ENCODE results near the gene ZNF83. TPM values are rescaled to one million over a fixed set of nuclear protein-coding genes. Genes with fewer than 3 reads are reported as not detected.
A peak's percentile ranks its signal among the peaks of the same experiment; 100 is the strongest.

The ZNF83 gene
- total RNA-seq, 1 donor from 2014 or later, result 24.1 TPM

DNA sequence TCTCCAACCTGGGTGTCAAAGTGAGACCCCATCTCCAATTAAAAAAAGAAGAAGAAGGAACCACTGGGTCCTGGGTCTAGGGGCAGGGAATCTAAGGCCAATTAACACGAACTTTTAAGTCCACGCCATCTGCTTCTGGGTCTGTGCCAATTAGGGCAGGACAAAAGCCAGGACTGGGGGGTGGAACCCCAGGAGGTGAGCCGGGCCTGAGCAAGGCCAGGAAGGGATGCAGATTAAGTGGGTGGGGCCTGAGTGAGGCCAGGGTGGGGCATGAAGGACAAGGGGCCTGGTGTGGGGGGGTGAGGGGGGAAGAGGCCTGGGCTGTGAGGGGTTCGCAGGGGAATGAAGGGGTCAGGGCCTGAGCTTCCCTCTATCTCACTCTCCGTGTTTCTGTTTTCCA lies 26.3 kb upstream of the ZNF83 start:
- Mint-ChIP-seq H3K36me3 (ENCODE audit: low read depth) (peaks cover 87% of the 10 kb centered on the region), H3K4me1 (ENCODE audit: low read depth) (peaks cover 2% of the 10 kb centered on the region), H3K27ac (no peak overlapping the region), H3K4me3 (ENCODE audit: low read depth) (no peak overlapping the region), H3K9me3 (peaks cover 69% of the 10 kb centered on the region), H3K27me3 (ENCODE audit: low read depth) (no peaks in the 10 kb centered on the region)
- DNase-seq (ENCODE audit: low spot score), result no peak
- intact Hi-C loops (cut with micrococcal nuclease), result no loop called here

DNA sequence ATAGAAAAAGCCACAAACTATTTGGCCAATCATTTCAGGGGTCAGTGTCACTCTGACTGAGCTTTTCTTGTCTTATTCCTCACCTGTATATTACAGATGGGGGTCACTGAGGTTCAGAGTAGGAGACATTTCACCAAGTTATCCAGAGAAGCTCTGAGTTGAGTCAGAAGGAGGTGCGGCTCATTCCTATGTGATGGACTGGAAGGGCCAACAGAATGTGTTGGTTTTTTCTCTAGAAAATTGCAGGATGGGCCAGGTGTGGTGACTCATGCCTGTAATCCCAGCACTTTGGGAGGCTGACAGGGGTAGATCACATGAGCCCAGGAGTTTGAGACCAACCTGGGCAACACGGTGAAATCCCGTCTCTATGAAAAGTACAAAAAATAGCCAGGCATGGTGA lies 24.5 kb upstream of the ZNF83 start:
- H3K27ac Mint-ChIP-seq, result no peak overlapping the region
- H3K4me1 Mint-ChIP-seq (ENCODE audit: low read depth), result peaks cover 2% of the 10 kb centered on the region
- intact Hi-C loops (cut with micrococcal nuclease), result no loop called here
- peaks cover 90% of the 10 kb centered on the region for H3K36me3 Mint-ChIP-seq (ENCODE audit: low read depth)
- peaks cover 72% of the 10 kb centered on the region for H3K9me3 Mint-ChIP-seq
- DNase-seq (ENCODE audit: low spot score), result no peak
- no peaks in the 10 kb centered on the region for H3K27me3 Mint-ChIP-seq (ENCODE audit: low read depth)
- H3K4me3 Mint-ChIP-seq (ENCODE audit: low read depth), result no peak overlapping the region

DNA sequence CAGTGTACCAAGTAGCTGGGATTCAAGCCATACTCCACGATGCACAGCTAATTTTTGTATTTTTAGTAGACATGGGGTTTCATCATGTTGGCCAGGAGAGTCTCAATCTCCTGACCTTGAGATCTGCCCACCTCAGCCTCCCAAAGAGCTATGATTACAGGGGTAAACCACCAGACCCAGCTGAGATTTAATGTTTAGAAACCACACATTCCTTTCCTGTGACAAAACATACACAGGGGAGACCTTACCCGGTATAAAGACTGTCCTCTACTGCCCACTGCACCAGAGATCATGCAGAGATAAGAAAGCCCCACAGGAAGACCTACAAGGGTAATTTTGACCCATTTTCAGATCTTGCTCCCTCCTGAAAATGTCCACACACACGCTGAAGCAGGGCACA lies 22.8 kb upstream of the ZNF83 start:
- Mint-ChIP-seq H3K9me3 (peaks cover 68% of the 10 kb centered on the region), H3K4me1 (ENCODE audit: low read depth) (peaks cover 2% of the 10 kb centered on the region), H3K27me3 (ENCODE audit: low read depth) (no peaks in the 10 kb centered on the region), H3K27ac (no peak overlapping the region), H3K4me3 (ENCODE audit: low read depth) (no peak overlapping the region), H3K36me3 (ENCODE audit: low read depth) (peaks cover 88% of the 10 kb centered on the region)
- no peak for DNase-seq (ENCODE audit: low spot score)
- intact Hi-C loops (cut with micrococcal nuclease), result no loop called here

DNA sequence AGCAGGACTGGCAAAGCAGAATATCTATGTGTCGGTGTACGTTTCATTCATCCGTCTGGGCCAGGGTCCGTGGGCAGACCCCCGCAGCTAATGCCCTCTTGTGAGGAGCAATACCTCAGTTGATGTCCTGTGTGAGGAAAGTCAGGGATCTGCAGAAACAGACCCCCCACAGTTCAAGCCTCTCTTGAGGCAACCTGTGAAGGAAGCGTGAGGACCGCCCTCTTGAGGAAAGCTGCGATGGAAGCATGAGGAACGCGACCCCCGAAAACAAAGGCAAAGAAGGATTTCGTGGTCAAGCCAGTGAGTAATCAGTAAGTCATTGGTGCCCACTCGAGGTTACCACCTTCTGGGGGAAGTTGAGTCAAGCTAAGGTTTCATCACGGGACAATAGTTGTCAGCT lies 20.9 kb upstream of the ZNF83 start:
- no peak for DNase-seq (ENCODE audit: low spot score)
- Mint-ChIP-seq H3K36me3 (ENCODE audit: low read depth) (peaks cover 92% of the 10 kb centered on the region), H3K9me3 (peaks cover 74% of the 10 kb centered on the region), H3K27me3 (ENCODE audit: low read depth) (no peaks in the 10 kb centered on the region), H3K4me3 (ENCODE audit: low read depth) (no peak overlapping the region), H3K27ac (no peak overlapping the region), H3K4me1 (ENCODE audit: low read depth) (peaks cover 2% of the 10 kb centered on the region)
- intact Hi-C loops (cut with micrococcal nuclease), result no loop called here

DNA sequence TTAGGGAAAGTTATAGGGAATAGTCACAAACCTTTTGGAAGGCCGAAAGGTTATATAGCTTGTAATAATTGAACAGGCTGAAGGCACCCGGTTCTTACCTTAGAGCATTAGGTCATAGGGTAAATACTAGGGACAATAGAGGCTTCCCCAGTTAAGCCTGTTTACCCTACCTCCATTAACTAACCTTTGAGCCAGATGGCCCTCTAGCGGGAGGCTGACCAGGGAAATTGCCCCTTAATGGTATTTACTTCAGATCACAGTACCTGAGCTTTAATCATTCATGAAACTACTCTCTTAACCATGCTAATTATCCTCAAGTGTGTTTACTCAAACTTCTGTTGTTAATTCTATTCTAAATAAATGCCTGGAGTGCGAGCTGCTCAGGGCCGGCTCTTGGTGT lies 20.4 kb upstream of the ZNF83 start:
- Mint-ChIP-seq H3K27ac (no peak overlapping the region), H3K4me1 (ENCODE audit: low read depth) (peaks cover 2% of the 10 kb centered on the region), H3K27me3 (ENCODE audit: low read depth) (no peaks in the 10 kb centered on the region), H3K4me3 (ENCODE audit: low read depth) (no peak overlapping the region), H3K9me3 (peaks cover 78% of the 10 kb centered on the region), H3K36me3 (ENCODE audit: low read depth) (peaks cover 96% of the 10 kb centered on the region)
- DNase-seq (ENCODE audit: low spot score), result no peak
- intact Hi-C loops (cut with micrococcal nuclease), result no loop called here

DNA sequence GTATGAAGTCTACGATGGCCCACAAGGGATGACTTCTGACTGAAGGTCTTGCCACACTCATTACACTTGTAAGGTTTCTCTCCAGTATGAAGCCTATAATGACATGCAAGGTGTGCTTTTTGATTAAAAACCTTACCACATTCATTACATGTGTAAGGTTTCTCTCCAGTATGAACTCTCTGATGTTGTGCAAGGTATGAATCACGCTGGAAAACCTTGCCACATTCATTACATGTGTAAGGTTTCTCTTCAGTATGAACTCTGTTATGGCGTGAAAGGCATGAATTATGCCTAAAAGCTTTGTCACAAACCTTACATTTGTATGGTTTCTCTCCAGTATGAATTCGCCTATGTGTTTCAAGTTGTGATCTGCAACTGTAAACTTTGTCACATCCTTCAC lies 15.0 kb upstream of the ZNF83 start:
- Mint-ChIP-seq H3K27me3 (ENCODE audit: low read depth) (no peaks in the 10 kb centered on the region), H3K4me3 (ENCODE audit: low read depth) (no peak overlapping the region), H3K4me1 (ENCODE audit: low read depth) (no peaks in the 10 kb centered on the region), H3K9me3 (peaks cover 80% of the 10 kb centered on the region), H3K36me3 (ENCODE audit: low read depth) (peaks cover 88% of the 10 kb centered on the region), H3K27ac (no peak overlapping the region)
- intact Hi-C loops (cut with micrococcal nuclease), result no loop called here
- DNase-seq (ENCODE audit: low spot score), result no peak

DNA sequence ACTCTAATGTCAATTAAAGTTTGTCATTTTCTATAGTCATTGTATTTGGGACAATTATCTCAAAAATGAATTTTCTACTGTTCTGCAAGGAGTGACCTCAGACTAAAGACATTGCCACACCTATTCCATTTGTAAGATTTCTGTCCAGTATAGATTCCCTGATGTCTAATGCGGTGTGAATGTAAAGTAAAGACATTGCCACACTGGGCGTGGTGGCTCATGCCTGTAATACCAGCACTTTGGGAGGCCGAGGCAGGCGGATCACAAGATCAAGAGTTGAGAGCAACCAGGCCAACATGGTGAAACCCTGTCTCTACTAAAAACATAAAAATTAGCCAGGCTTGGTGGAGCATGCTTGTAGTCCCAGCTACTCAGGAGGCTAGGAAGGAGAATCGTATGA lies 13.8 kb upstream of the ZNF83 start:
- Mint-ChIP-seq H3K4me3 (ENCODE audit: low read depth) (no peak overlapping the region), H3K36me3 (ENCODE audit: low read depth) (peaks cover 88% of the 10 kb centered on the region), H3K27me3 (ENCODE audit: low read depth) (no peaks in the 10 kb centered on the region), H3K27ac (no peak overlapping the region), H3K9me3 (peaks cover 84% of the 10 kb centered on the region), H3K4me1 (ENCODE audit: low read depth) (no peaks in the 10 kb centered on the region)
- intact Hi-C loops (cut with micrococcal nuclease), result no loop called here
- no peak for DNase-seq (ENCODE audit: low spot score)

DNA sequence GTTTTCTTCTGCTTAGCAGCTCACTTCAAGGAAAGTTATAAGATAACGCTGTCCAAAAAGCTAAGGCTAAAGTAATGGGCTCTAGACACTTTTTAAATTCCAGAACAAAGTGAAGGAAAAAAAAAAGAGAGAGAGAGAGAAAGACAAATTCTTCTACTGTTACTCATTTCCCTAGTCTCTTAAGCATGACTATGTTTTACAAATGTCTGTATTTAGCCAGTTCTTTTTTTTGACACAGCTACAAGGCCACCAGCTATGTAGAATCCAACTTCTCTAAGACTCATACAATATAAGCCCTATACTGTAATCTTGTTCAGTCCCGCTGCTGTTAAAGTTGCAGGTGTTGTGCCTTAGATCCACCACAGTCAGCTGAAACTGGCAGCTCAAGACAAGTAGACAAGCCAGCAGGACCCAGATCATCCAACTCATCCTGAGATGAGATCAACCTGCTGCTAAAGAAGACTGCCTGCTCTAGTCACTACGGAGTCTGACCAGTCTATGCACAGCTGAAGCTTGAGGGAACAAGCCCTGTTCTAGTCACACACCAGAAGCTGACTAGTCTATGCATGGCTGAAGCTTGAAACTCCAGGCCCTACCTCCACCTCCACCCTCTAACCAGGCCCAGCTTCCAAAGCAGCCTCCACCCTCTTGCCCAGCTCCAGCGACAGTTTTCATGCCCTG lies 10.3 kb upstream of the ZNF83 start:
- Mint-ChIP-seq H3K27me3 (ENCODE audit: low read depth) (no peaks in the 10 kb centered on the region), H3K9me3 (peaks cover 81% of the 10 kb centered on the region), H3K36me3 (ENCODE audit: low read depth) (peaks cover 72% of the 10 kb centered on the region), H3K27ac (no peak overlapping the region), H3K4me3 (ENCODE audit: low read depth) (no peak overlapping the region), H3K4me1 (ENCODE audit: low read depth) (no peaks in the 10 kb centered on the region)
- DNase-seq (ENCODE audit: low spot score), result no peak
- intact Hi-C loops (cut with micrococcal nuclease), result no loop called here

DNA sequence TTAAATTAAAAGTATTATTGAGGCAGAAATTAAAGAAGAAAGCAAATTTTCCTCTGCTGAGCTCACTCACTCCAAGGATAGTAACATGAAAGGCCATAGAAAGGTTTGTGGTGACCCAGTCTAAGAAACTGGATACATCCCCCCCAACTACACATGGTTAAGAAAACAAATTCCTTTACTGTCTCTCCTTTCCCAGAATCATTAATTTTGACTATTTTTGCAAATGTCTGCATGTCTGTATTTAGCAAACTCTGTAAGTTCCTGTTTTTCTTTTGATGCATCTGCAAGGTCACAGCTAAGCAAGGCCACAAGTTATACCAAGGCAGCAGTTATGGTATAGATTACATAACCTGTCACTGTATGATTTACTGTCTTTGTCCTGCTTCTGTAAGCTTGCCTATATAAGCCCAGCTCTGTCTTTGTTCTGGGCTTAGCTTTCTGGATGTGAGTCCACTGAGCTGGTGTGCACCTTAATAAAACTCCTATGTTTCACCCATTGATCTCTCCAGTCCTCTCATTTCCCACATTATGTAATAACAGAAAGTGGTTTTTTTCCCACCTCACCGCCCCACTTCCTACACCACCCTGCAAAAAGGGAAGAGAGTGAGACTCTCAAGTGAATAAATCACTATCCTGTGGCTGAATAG lies 8.5 kb upstream of the ZNF83 start:
- Mint-ChIP-seq H3K27ac (no peak overlapping the region), H3K4me1 (ENCODE audit: low read depth) (no peaks in the 10 kb centered on the region), H3K36me3 (ENCODE audit: low read depth) (peaks cover 62% of the 10 kb centered on the region), H3K27me3 (ENCODE audit: low read depth) (no peaks in the 10 kb centered on the region), H3K9me3 (peaks cover 71% of the 10 kb centered on the region), H3K4me3 (ENCODE audit: low read depth) (no peak overlapping the region)
- no peak for DNase-seq (ENCODE audit: low spot score)
- intact Hi-C loops (cut with micrococcal nuclease), result no loop called here

DNA sequence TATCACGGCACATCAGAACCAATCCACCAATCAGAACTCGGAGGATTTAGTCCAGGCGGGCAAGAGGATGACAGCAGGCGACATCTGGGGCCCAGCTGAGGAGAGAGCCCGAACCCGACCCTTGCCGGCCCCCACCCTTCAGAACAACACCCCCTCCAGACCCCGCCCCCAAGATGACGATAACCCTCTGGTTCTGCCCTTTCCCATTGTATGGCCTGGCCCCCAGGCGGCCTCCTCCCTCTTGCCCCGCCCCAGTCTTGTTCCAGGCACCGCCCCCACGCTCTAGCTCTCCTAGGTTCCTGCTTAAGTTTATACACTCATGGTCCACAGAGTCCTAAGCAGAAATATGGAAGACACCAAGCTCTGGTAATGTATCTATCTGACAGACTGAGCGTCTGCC lies 2.8 kb upstream of the ZNF83 start:
- Mint-ChIP-seq H3K36me3 (ENCODE audit: low read depth) (peaks cover 48% of the 10 kb centered on the region), H3K27ac (no peak overlapping the region), H3K27me3 (ENCODE audit: low read depth) (no peaks in the 10 kb centered on the region), H3K4me1 (ENCODE audit: low read depth) (peaks cover 13% of the 10 kb centered on the region), H3K9me3 (peaks cover 48% of the 10 kb centered on the region), H3K4me3 (ENCODE audit: low read depth) (no peak overlapping the region)
- intact Hi-C loops (cut with micrococcal nuclease), result no loop called here
- DNase-seq (ENCODE audit: low spot score), result no peak

DNA sequence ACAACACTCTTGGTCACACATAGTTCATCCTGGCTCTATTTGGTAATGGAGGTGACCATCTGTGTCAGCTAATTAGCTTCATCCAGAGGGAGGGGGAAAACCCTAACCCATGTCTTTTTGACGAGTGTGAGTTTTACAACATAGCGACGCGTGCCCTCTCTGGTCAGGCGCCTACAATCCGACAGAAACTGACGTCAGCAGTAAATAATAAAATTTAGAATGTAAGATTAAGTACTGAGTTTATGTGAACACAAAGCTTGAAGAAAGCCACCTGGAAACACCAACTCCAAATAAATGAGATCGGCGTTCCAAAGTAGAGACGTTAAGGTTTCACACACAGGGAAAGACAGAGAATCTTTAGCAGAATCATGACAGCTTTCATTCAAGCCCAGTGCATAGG lies 1.8 kb upstream of the ZNF83 start:
- H3K4me3 Mint-ChIP-seq (ENCODE audit: low read depth), result peak overlapping the region; percentile 66
- no peak overlapping the region for H3K27ac Mint-ChIP-seq
- peaks cover 13% of the 10 kb centered on the region for H3K4me1 Mint-ChIP-seq (ENCODE audit: low read depth)
- H3K9me3 Mint-ChIP-seq, result peaks cover 43% of the 10 kb centered on the region
- H3K36me3 Mint-ChIP-seq (ENCODE audit: low read depth), result peaks cover 53% of the 10 kb centered on the region
- no peaks in the 10 kb centered on the region for H3K27me3 Mint-ChIP-seq (ENCODE audit: low read depth)
- intact Hi-C loops (cut with micrococcal nuclease), result loop anchor here (2.0 to 10.0 kb wide), 4 partner anchors 39 to 325 kb away; partner anchors contain the start of genes ZNF528 and ZNF816
- no peak for DNase-seq (ENCODE audit: low spot score)

DNA sequence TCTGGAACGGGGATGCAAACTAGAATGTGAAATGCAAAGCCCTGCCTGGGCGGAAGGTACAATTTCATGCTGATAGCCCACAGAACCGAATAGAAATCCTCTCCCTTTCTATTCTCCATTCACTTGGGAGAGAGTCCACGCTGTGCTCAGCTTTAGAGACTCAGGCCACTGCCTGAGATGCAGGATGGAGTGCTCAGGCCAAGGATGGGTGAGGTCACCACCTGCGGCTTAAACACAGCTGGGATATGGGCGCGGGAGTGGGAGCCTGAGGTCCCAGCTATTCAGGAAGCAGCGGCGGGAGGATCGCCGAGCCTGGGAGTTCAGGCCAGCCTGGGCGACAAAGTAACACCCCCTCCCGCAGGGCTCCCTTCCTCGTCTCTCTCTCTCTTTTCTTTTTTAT lies 446 bp upstream of the ZNF83 start:
- Mint-ChIP-seq H3K4me1 (ENCODE audit: low read depth) (peaks cover 13% of the 10 kb centered on the region), H3K9me3 (peaks cover 37% of the 10 kb centered on the region), H3K27me3 (ENCODE audit: low read depth) (no peaks in the 10 kb centered on the region), H3K36me3 (ENCODE audit: low read depth) (peaks cover 52% of the 10 kb centered on the region), H3K27ac (no peak overlapping the region), H3K4me3 (ENCODE audit: low read depth) (peak overlapping the region; percentile 89)
- intact Hi-C loops (cut with micrococcal nuclease), result loop anchor here (1.0 to 10.0 kb wide), 6 partner anchors 38 to 341 kb away; partner anchors contain the start of genes ZNF480, ZNF528, ZNF808 and ZNF816
- no peak for DNase-seq (ENCODE audit: low spot score)

DNA sequence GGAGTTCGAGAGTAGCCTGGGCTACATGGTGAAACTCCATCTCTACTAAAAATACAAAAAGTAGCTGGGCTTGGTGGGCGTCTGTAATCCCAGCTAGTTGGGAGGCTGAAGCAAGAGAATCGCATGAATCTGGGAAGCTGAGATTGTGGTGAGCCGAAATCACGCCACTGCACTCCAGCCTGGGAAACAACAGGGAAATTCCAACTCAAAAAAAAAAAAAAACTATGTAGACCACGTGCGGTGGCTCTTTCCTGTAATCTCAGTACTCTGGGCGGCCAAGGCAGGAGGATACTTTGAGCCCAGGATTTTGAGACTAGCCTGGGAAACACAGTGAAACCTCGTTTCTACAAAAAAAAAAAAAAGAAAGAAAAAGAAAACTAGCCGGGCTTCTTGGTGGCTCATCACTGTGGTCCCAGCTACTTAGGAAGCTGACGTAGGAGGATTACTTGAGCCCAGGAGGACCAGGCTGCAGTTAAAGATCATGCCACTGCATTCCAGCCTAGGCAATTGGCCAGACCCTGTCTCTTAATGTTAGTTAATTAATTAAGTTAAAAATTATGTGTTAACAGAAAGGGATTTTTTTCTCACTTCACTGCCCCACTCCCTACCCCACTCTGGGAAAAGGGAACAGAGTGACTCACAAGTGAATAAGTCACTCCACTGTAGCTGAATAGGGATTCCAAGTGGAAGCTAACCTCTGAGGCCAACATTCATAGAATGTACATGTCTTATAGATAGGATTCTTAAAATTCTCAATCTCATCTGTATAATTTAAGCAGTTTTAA lies 2.2 kb downstream of the ZNF83 start:
- H3K27me3 Mint-ChIP-seq (ENCODE audit: low read depth), result no peaks in the 10 kb centered on the region
- H3K9me3 Mint-ChIP-seq, result peaks cover 46% of the 10 kb centered on the region
- intact Hi-C loops (cut with micrococcal nuclease), result loop anchor here (5.0 to 10.0 kb wide), 2 partner anchors 239 to 329 kb away; partner anchors contain the start of genes ZNF528 and ZNF816
- H3K27ac Mint-ChIP-seq, result no peak overlapping the region
- no peak for DNase-seq (ENCODE audit: low spot score)
- peak overlapping the region; percentile 42 for H3K4me3 Mint-ChIP-seq (ENCODE audit: low read depth)
- H3K36me3 Mint-ChIP-seq (ENCODE audit: low read depth), result peaks cover 38% of the 10 kb centered on the region
- H3K4me1 Mint-ChIP-seq (ENCODE audit: low read depth), result peaks cover 13% of the 10 kb centered on the region
